ENCODE measurements around the gene AFF3.
"Not testable (repeated sequence)": the region's sequence is repeated elsewhere in the genome, so short reads cannot be mapped to it uniquely, and the experiment has no call there.

Gene AFF3

GRCh38 chr2:99675130-99675661 lies 467.2 kb downstream of the AFF3 start:
- TF ChIP-seq, protein P1, sequence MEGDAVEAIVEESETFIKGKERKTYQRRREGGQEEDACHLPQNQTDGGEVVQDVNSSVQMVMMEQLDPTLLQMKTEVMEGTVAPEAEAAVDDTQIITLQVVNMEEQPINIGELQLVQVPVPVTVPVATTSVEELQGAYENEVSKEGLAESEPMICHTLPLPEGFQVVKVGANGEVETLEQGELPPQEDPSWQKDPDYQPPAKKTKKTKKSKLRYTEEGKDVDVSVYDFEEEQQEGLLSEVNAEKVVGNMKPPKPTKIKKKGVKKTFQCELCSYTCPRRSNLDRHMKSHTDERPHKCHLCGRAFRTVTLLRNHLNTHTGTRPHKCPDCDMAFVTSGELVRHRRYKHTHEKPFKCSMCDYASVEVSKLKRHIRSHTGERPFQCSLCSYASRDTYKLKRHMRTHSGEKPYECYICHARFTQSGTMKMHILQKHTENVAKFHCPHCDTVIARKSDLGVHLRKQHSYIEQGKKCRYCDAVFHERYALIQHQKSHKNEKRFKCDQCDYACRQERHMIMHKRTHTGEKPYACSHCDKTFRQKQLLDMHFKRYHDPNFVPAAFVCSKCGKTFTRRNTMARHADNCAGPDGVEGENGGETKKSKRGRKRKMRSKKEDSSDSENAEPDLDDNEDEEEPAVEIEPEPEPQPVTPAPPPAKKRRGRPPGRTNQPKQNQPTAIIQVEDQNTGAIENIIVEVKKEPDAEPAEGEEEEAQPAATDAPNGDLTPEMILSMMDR (IDR thresholded peaks at IDR 0.05), result no peak
- no peak for TF ChIP-seq ZFX (IDR thresholded peaks at IDR 0.05; ENCODE audit: borderline replicate concordance)
- no peak overlapping the region for H3K27ac ChIP-seq

DNA sequence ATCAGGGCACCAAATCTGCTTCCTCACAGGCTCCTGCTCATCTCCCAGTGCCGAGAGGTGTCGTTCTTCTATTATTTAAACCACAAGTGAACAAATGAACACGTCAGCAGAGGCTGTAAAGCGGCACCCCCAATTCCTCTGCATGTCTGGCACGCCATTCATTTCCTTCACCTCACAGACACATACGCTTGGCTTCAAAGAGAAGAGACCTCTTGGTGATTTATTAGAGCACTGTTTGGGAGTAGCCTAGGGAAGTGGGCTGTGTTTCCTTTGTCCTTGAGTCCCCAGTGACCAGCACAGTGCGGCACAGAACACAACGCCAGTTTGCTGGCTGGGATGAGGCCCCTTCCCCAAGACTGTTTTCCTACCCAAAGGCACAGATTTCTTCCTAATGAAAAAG lies 468.3 kb downstream of the AFF3 start:
- TF ChIP-seq ZFX (IDR thresholded peaks at IDR 0.05; ENCODE audit: borderline replicate concordance), result no peak
- TF ChIP-seq, protein P1 (IDR thresholded peaks at IDR 0.05), result no peak
- H3K27ac ChIP-seq, result no peak overlapping the region

- no peak for TF ChIP-seq ZFX (IDR thresholded peaks at IDR 0.05; ENCODE audit: borderline replicate concordance)
These were observed 469.5 kb downstream of the AFF3 start for GRCh38 chr2:99672766-99673350.

GRCh38 chr2:99670768-99671734 lies 471.3 kb downstream of the AFF3 start:
- TF ChIP-seq, protein P1 (IDR thresholded peaks at IDR 0.05), result no peak
- no peak for TF ChIP-seq ZFX (IDR thresholded peaks at IDR 0.05; ENCODE audit: borderline replicate concordance)
- H3K27ac ChIP-seq, result no peak overlapping the region

More at GRCh38 chr2:99672766-99673350, 469.5 kb downstream of the AFF3 start:
- no peak overlapping the region for H3K27ac ChIP-seq

- TF ChIP-seq ZFX (IDR thresholded peaks at IDR 0.05; ENCODE audit: borderline replicate concordance), result no peak
- TF ChIP-seq, protein P1 (IDR thresholded peaks at IDR 0.05), result no peak; the same call in 1 of the 2 replicates
- no peak overlapping the region for H3K27ac ChIP-seq
These were observed 476.1 kb downstream of the AFF3 start for GRCh38 chr2:99666256-99666655.

GRCh38 chr2:99663641-99664040 lies 478.7 kb downstream of the AFF3 start:
- H3K27ac ChIP-seq, result no peak overlapping the region
- TF ChIP-seq, protein P1 (IDR thresholded peaks at IDR 0.05), result no peak
- TF ChIP-seq ZFX (IDR thresholded peaks at IDR 0.05; ENCODE audit: borderline replicate concordance), result no peak

GRCh38 chr2:99662761-99663341 lies 479.5 kb downstream of the AFF3 start:
- no peak for TF ChIP-seq ZFX (IDR thresholded peaks at IDR 0.05; ENCODE audit: borderline replicate concordance)
- TF ChIP-seq, protein P1 (IDR thresholded peaks at IDR 0.05), result no peak
- H3K27ac ChIP-seq, result no peak overlapping the region

GRCh38 chr2:99661761-99662160 lies 480.6 kb downstream of the AFF3 start:
- not testable (repeated sequence) for H3K27ac ChIP-seq

Data from 22Rv1 (cell line).